Measurements from ENCODE around the gene COX6B2.
A peak's percentile ranks its signal among the peaks of the same experiment; 100 is the strongest.
"Not testable (repeated sequence)": the region's sequence is repeated elsewhere in the genome, so short reads cannot be mapped to it uniquely, and the experiment has no call there.

Gene COX6B2

GRCh38 chr19:55341595-55342531 lies 12.7 kb downstream of the COX6B2 start:
- DNase-seq (ENCODE audit: low read depth in 2 of 3, low spot score in 1 of 3): no peak

DNA sequence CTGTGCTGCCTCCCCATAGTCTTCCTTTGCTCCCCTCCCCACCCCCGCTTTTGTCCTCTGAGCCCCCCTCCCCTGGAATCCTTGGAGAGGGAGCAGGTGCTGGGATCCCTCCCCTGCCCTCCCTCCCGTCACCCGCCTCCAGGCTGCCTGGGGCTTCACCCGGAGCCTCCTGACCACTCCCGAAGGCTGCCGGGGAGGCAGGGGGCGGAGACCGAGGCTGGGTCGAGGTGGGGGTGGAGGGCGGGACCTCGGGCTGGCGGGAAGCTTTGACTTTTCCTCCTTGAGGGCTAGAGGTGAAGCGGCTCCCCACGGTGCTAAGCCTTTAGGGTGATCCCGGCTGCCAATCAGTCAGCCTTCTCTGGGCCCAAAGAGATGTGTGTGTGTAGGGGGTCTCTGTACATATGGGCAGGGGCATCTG lies 13.3 kb downstream of the COX6B2 start:
- peak; percentile 57 to 70 (median 60) for DNase-seq (ENCODE audit: low read depth in 2 of 3, low spot score in 1 of 3)

DNA sequence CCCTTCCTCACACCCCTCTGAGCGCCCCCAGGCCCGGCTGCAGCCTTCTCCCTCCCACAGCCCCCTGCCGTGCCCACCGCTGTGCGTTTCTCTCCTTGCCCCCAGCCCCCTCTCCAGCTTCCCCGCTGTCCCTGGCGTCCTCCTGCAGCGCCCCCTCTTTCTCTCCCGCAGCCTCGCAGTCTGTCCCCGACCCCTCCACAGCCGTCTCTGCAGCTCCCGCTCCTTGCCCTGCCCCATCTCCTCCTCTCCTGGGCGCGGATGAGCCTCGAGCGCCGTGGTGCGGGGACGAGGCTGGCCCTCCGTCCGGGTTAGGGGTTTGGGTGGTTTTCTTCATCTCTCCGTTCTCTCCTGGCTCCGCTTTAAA lies 13.8 kb downstream of the COX6B2 start:
- DNase-seq (ENCODE audit: low read depth in 2 of 3, low spot score in 1 of 3): peak in 1 of 3 donors; percentile 11

DNA sequence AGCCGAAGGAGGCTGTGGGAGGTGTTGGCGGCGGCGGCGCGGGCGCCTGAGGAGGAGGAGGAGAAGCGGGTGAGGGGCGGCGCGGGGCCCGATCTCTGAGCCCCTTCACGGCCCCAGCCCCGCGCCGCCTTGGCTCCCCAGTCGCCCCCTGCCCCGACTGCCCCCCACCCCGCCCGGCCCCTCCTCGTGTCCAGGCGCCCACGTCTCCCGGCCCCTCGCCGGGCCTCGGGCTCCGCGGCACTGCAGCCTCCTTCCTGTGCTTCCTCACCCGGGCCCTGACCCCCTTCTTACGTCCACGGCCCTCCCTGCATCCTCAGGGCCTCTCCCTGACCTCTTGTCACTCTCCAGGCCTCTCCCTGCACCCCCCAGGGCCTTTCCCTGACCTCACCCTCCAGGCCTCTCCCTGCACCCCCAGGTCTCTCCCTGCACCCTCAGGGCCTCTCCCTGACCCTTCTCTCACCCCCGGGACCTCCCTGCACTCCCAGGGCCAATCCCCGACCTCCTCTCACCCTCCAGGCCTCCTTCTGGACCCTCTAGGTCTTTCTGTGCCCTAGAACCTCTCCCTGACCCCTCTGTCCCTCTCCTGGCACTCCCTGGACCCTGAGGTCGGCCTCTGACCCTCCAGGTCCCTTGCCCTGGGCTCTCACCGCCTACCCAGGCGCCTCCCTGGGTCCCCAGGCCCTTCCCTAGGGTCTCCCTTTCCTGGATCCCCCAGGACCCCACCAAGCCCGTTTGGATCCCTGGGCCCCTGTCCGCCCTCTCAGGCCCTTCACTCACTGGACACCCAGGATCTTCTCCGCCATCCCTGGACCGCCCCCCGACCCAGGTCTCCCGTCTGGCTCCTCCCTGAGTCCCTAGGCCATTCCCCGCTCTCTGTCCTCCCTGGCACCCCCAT lies 14.4 kb downstream of the COX6B2 start:
- no peak for DNase-seq (ENCODE audit: low read depth in 2 of 3, low spot score in 1 of 3)

DNA sequence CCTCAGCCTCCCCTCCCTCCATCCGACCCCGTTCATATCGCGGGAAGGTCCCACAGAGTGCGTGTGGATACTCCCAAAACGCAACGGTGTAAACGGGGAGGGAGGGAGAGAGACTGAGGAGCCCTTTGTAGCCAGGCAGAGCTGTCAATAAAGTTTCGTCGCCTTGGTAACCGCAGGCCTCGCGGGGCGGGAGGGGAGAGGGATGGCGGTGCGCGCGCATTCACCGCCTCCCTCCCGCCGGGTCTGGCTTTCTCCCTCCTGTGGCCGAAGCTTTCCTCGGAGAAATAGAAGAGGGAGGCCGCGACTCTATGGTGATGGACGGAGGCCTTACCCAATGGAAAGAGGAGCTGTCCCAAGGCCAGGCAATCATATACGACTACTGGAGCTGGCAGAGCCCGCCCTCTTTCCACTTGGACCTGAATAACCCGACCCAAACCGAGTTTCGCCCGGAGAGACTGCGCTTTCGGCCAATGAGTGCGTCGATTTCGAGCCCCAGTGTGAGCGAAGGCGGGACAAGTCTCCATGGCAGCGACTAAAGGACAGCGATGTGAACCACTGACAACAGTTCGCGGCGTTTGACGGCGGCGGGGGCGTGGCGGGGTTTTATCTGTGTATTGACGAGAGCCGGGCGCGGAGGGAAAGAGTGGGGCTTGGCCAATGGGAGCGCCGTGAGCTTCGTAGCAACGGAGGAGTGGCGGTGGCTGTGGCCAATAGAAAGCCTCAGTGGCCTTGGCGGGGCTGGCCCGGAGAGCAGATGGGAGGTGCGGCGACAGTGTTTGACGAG lies 15.2 kb downstream of the COX6B2 start, which contains the start of gene KMT5C:
KMT5C (plus strand) TSS at position 772 of the 784 bp plus-strand sequence. CDS start 2,061 bp downstream, outside the sequence.
- peak; percentile 100 for DNase-seq (ENCODE audit: low read depth in 2 of 3, low spot score in 1 of 3)

DNA sequence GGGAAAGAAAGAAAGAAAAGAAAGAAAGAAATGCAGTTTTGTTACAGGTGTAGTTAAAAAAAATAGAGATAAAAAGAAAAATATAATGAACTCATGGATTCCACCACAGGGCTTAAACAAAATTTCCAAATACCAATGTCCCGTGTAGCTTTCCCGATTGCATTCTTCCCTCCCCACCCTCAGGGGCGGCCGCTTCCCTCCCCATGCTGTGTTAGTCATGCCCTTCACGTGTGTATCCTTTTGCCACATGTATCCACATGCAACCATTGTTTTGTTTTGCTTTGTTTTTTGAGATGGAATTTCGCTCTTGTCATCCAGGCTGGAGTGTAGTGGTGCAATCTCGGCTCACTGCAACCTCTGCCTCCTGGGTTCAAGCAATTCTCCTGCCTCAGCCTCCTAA lies 18.4 kb downstream of the COX6B2 start:
- no peak for DNase-seq (ENCODE audit: low read depth in 2 of 3, low spot score in 1 of 3)

DNA sequence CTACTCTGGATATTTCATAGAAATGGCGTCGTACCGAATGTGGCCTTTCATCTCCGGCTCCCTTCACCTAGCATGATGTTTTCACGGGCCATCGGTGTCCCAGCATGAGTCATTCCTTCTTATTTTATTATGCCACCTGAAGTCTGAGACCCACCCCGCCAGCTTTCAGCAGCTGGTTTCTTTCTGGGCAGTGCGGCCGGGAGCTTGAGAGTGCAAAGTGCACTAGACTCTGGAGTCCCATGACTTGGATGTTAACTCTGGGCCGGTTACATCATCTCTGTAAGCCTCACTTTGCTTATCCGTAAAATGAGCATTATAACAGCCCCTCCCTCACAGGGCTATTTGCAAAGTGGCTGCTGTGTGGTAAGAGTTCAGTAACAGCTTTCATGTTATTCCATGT lies 20.6 kb downstream of the COX6B2 start:
- no peak for DNase-seq (ENCODE audit: low read depth in 2 of 3, low spot score in 1 of 3)

- DNase-seq (ENCODE audit: low read depth in 2 of 3, low spot score in 1 of 3): not testable (repeated sequence)
Observed at GRCh38 chr19:55329791-55330190, 24.7 kb downstream of the COX6B2 start.

GRCh38 chr19:55328774-55329318 lies 25.7 kb downstream of the COX6B2 start:
- DNase-seq (ENCODE audit: low read depth in 2 of 3, low spot score in 1 of 3): not testable (repeated sequence)

- DNase-seq (ENCODE audit: low read depth in 2 of 3, low spot score in 1 of 3): no peak
Observed at GRCh38 chr19:55325172-55325571, 29.3 kb downstream of the COX6B2 start, which contains the start of gene TMEM150B. Gene TMEM150B, minus strand, starts transcription at chr19:55325341. Its CDS starts 4,305 bp downstream, at chr19:55321036.

DNA sequence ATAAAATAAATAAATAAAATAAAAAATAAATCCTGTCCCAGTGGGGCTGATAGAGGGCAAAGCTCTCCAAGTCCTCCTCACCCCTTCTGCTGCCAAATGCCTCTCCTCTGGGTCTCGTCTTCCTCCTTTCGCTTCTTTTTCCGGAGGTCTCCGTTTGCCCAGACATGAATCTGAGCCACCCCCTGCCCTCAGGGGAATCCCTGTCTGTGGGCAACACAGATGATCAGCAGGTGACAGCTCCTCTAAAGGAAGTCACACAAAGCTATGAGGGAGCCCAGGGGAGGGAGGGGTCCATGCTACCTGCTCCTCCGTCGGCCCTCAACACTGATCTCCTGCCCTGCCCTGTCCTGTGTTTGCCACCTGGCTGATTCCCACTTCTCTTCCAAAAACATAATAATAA lies 29.9 kb downstream of the COX6B2 start:
- DNase-seq (ENCODE audit: low read depth in 2 of 3, low spot score in 1 of 3): no peak

DNA sequence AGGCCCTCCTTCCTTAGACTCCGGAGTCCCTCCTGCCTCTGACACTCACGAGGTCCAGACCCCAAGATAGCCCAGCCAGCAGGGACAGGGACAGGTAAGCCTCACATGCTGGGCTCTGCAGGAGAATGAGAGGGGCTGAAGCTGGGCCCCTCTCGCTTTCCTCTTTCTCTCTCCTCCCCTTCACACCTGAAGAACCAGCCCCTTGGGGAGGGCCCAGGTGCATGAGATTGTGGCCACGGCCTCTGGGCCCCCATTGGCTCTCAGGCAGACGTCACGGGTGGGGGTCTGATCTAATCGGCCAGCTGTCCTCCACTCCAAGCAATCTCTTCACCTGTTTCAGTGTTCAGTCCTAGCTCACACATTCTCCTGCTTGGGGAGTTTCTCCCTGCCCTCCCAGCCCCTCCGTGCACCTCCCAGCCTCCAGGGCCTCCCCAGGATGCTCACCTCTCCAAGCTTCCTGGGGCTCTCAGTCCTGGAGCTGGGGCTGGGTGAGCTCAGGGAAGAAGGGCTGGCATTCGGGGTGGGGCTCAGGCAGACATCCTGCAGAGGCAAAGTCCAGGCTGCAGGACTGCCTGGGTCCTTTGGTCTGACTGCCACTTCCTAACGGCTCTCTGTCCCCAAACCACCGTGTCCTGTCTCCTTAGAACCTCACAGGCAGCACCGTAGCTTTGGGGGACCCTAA lies 32.2 kb downstream of the COX6B2 start:
- DNase-seq (ENCODE audit: low read depth in 2 of 3, low spot score in 1 of 3): no peak

DNA sequence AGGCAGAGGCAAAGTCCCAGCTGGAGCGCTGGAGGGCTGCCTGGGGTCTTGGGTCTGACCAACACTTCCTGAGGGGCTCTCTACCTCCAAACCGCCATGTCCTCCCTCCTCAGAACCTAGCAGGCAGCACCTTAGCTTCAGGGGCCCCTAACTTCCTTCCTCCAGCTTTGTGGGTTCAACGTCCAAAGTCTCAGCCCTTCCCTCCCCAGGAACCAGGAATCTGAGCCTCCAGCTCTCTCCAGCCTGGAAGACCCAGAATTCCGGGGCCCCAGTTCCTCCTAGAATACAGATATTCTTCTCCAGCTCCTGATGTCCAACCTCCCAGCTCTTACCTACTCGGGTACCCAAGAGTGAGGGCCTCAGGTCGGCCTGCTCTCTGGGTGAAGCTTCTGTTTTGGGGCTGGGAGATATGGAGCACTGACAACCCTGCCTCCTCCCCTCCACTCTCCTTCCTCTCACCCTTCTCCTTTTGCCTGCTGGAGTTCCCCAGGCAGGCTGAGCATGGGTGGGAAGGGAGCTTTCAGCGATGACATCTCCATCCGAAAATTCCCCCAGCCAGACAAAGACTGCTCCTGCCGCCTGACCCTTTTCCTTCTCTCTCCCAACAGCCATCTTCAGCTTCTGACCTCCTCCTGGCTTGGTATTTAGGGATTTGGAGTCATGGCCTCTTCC lies 32.9 kb downstream of the COX6B2 start:
- no peak for DNase-seq (ENCODE audit: low read depth in 2 of 3, low spot score in 1 of 3)

DNA sequence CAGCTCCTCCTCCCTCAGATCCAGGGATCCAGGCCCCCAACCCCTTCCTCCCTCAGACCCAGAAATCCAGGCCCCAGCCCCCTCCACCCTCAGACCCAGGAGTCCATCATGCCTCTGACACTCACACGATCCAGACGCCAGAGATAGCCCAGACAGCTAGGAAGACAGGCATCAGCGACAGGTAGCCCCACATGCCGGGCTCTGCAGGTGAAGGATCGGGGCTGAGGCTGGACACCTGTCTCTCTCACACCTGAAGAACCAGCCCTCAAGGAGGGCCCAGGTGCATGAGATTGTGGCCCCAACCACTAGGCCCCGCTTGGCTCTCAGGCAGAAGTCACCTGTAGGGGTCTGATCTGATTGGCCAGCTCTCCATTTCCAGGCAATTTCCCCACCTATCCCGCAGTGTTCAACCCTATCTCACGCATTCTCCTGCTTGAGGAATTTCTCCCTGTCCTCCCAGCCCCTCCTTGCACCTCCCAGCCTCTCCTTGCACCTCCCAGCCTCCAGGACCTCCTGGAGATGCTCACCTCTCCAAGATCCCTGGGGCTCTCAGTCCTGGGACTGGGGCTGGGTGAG lies 33.6 kb downstream of the COX6B2 start:
- no peak for DNase-seq (ENCODE audit: low read depth in 2 of 3, low spot score in 1 of 3)

- DNase-seq (ENCODE audit: low read depth in 2 of 3, low spot score in 1 of 3): no peak
Observed at GRCh38 chr19:55319785-55320184, 34.7 kb downstream of the COX6B2 start.

- DNase-seq (ENCODE audit: low read depth in 2 of 3, low spot score in 1 of 3): no peak
Observed at GRCh38 chr19:55316646-55317045, 37.9 kb downstream of the COX6B2 start.

DNA sequence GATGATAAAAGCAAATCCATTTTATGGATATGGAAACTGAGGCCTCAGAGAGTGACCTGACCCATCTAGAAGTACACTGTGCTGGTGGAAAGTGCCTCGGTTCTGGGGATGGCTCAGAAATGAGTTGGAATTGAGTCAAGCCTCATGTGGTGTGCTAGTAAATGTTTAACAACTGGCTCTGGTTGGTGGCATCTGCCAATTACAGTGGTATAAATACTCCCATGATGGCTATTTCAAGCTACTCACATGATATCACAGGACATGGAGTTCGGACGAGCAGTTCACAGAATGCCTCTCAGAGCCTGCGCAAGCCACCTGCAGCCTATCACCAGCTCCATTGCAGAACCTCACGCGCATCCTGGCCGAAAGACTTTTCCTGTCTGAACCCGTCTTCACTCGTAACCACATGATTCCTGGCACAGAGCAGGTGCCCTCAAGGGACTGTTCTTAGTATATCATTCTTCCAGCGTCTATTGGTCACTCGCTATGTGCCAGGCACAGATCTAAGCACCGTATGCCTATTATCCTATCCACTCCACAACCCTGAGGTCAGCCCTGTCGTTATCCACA lies 38.5 kb downstream of the COX6B2 start:
- DNase-seq (ENCODE audit: low read depth in 2 of 3, low spot score in 1 of 3): no peak

DNA sequence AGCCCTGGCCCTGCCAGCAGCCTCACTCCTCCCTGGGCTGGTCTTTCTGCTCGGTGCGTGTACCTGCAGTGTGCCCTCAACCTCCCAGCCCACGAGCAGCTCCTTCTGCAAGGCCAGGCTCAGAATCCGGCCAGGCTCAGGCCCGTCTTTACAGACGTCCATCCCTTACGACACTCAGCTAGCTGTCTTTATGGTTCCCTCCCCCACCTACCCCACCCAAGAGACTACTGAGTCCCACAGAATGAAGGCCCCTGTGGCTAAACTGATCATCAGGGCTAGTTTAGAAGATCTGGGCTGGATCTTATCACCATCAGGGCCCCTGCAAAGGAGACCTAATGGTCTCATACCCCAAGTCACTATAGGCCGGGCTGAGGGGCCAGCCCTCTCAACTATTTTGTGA lies 40.1 kb downstream of the COX6B2 start:
- no peak for DNase-seq (ENCODE audit: low read depth in 2 of 3, low spot score in 1 of 3)
